Measurements from ENCODE around the gene LRRC63. TPM values are rescaled to one million over a fixed set of nuclear protein-coding genes. Genes with fewer than 3 reads are reported as not detected.

LRRC63 gene
- total RNA-seq, 3 donors from 2014 or later (not counting 1 experiment from before 2014, with no cell fraction given) = 0.32 to 0.95 (median 0.40) TPM

- peak overlapping the region; percentile 84 to 96 for H3K27ac Mint-ChIP-seq
- TF ChIP-seq, protein P1, sequence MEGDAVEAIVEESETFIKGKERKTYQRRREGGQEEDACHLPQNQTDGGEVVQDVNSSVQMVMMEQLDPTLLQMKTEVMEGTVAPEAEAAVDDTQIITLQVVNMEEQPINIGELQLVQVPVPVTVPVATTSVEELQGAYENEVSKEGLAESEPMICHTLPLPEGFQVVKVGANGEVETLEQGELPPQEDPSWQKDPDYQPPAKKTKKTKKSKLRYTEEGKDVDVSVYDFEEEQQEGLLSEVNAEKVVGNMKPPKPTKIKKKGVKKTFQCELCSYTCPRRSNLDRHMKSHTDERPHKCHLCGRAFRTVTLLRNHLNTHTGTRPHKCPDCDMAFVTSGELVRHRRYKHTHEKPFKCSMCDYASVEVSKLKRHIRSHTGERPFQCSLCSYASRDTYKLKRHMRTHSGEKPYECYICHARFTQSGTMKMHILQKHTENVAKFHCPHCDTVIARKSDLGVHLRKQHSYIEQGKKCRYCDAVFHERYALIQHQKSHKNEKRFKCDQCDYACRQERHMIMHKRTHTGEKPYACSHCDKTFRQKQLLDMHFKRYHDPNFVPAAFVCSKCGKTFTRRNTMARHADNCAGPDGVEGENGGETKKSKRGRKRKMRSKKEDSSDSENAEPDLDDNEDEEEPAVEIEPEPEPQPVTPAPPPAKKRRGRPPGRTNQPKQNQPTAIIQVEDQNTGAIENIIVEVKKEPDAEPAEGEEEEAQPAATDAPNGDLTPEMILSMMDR (IDR thresholded peaks at IDR 0.05) = no peak
- Histone ChIP-seq H3K9me3 (ENCODE audit: control insufficient read depth, insufficient read depth, low read length) (no peaks in the 10 kb centered on the region), H3K4me3 (ENCODE audit: low read length) (no peak overlapping the region), H3K36me3 (ENCODE audit: control insufficient read depth, insufficient read depth, low read length) (peaks cover 29% of the 10 kb centered on the region), H3K4me1 (ENCODE audit: control insufficient read depth, insufficient read depth, low read length) (peaks cover 76% of the 10 kb centered on the region), H3K27me3 (ENCODE audit: control insufficient read depth, insufficient read depth, low read length) (no peaks in the 10 kb centered on the region), H3K27ac (ENCODE audit: low read length) (peak overlapping the region; percentile 70)
- peak overlapping the region; percentile 95 for H3K4me3 Mint-ChIP-seq
- WGBS (ENCODE audit: insufficient coverage) = 7% methylated on average over 5 of the region's 6 CpGs
- DNase-seq (peak in 1 of 2 donors; percentile 82), ATAC-seq (peak; percentile 28 to 49 (median 35))
- H3K27me3 Mint-ChIP-seq (ENCODE audit: low read depth in 2 of 2) = no peaks in the 10 kb centered on the region
- peaks cover 1% of the 10 kb centered on the region for H3K36me3 Mint-ChIP-seq
- intact Hi-C loops (cut with micrococcal nuclease) = loop anchor here (1.0 to 10.0 kb wide), 2 partner anchors 10 to 382 kb away; partner anchors contain the start of genes LCP1 and LRCH1
- peaks cover 98 to 99% of the 10 kb centered on the region in 2 donors for H3K4me1 Mint-ChIP-seq
- H3K9me3 Mint-ChIP-seq = no peaks in the 10 kb centered on the region
Measured at GRCh38 chr13:46172531-46172991, 39.2 kb upstream of the LRRC63 start.

GRCh38 chr13:46173656-46174055 is 38.1 kb upstream of the LRRC63 start:
- Histone ChIP-seq H3K27me3 (ENCODE audit: control insufficient read depth, insufficient read depth, low read length) (no peaks in the 10 kb centered on the region), H3K4me3 (ENCODE audit: low read length) (no peak overlapping the region), H3K36me3 (ENCODE audit: control insufficient read depth, insufficient read depth, low read length) (peaks cover 28% of the 10 kb centered on the region), H3K4me1 (ENCODE audit: control insufficient read depth, insufficient read depth, low read length) (peaks cover 72% of the 10 kb centered on the region), H3K9me3 (ENCODE audit: control insufficient read depth, insufficient read depth, low read length) (no peaks in the 10 kb centered on the region), H3K27ac (ENCODE audit: low read length) (peak overlapping the region; percentile 70)
- Mint-ChIP-seq H3K27me3 (ENCODE audit: low read depth in 2 of 2) (no peaks in the 10 kb centered on the region), H3K27ac (peak overlapping the region; percentile 84 to 96), H3K36me3 (peaks cover 8% of the 10 kb centered on the region), H3K4me3 (peak overlapping the region; percentile 95), H3K9me3 (no peaks in the 10 kb centered on the region), H3K4me1 (peaks cover 97 to 99% of the 10 kb centered on the region in 2 donors)
- 17% methylated on average over 2 of the region's 2 CpGs for WGBS (ENCODE audit: insufficient coverage)
- TF ChIP-seq, protein P1 (IDR thresholded peaks at IDR 0.05) = no peak
- peak; percentile 50 to 57 (median 56) for ATAC-seq
- peak in 1 of 2 donors; percentile 70 for DNase-seq
- intact Hi-C loops (cut with micrococcal nuclease) = loop anchor here (10.0 kb wide), 1 partner anchor 381 kb away; the partner anchor contains the start of gene LRCH1

GRCh38 chr13:46176756-46177155 is 35.0 kb upstream of the LRRC63 start:
- DNase-seq (peak in 1 of 2 donors; percentile 52), ATAC-seq (peak; percentile 6 to 56 (median 23))
- intact Hi-C loops (cut with micrococcal nuclease) = loop anchor here (1.0 to 10.0 kb wide), 2 partner anchors 8 to 378 kb away; partner anchors contain the start of gene LRCH1
- H3K27ac Mint-ChIP-seq = peak overlapping the region; percentile 84 to 96
- peaks cover 8% of the 10 kb centered on the region for H3K36me3 Mint-ChIP-seq
- 0% methylated on average over 2 of the region's 3 CpGs for WGBS (ENCODE audit: insufficient coverage)
- H3K27me3 Mint-ChIP-seq (ENCODE audit: low read depth in 2 of 2) = no peaks in the 10 kb centered on the region
- H3K9me3 ChIP-seq (ENCODE audit: control insufficient read depth, insufficient read depth, low read length) = no peaks in the 10 kb centered on the region
- H3K4me1 ChIP-seq (ENCODE audit: control insufficient read depth, insufficient read depth, low read length) = peaks cover 42% of the 10 kb centered on the region
- H3K27me3 ChIP-seq (ENCODE audit: control insufficient read depth, insufficient read depth, low read length) = no peaks in the 10 kb centered on the region
- TF ChIP-seq, protein P1 (IDR thresholded peaks at IDR 0.05) = no peak
- H3K4me3 Mint-ChIP-seq = peak overlapping the region; percentile 95
- H3K27ac ChIP-seq (ENCODE audit: low read length) = peak overlapping the region; percentile 76
- peak overlapping the region; percentile 25 for H3K4me3 ChIP-seq (ENCODE audit: low read length)
- no peaks in the 10 kb centered on the region for H3K9me3 Mint-ChIP-seq
- peaks cover 80 to 92% of the 10 kb centered on the region in 2 donors for H3K4me1 Mint-ChIP-seq
- peaks cover 19% of the 10 kb centered on the region for H3K36me3 ChIP-seq (ENCODE audit: control insufficient read depth, insufficient read depth, low read length)

Measured in natural killer cell (primary cell).